Activated CD4-positive, alpha-beta memory T cell treated with anti-CD3 and anti-CD28 coated beads for 36 hours (primary cell): ENCODE data around the gene AGO4. TPM values are rescaled to one million over a fixed set of nuclear protein-coding genes. Genes with fewer than 3 reads are reported as not detected.
A peak's percentile ranks its signal among the peaks of the same experiment; 100 is the strongest.
"Not testable (repeated sequence)": the region's sequence is repeated elsewhere in the genome, so short reads cannot be mapped to it uniquely, and the experiment has no call there.

ENCODE experiments used
- CTCF ChIA-PET: fragments of 350-600 bp; sonication (Branson Sonifier 250); formaldehyde crosslinking; loops from one replicate; lab custom pipeline; 2021; ENCODE audit warnings: antibody characterized with exemption, inconsistent platforms; lab: Charles Lee
- POLR2A ChIA-PET: fragments of 350-600 bp; sonication (Branson Sonifier 250); formaldehyde crosslinking; loops from one replicate; lab custom pipeline; 2021; ENCODE audit warnings: antibody characterized with exemption; lab: Charles Lee
- DNase-seq: peaks from one replicate; pipeline ENCODE4 v3.0.0-alpha.2; 2020
- H3K27ac Mint-ChIP-seq: one replicate; pipeline ENCODE4 v1.8.0; 2021; ENCODE audit warnings: mixed read lengths
- H3K27me3 Mint-ChIP-seq: one replicate; pipeline ENCODE4 v1.8.0; 2021; ENCODE audit warnings: mixed read lengths
- H3K36me3 Mint-ChIP-seq: one replicate; pipeline ENCODE4 v1.8.0; 2021; ENCODE audit warnings: mixed read lengths
- H3K4me1 Mint-ChIP-seq: one replicate; pipeline ENCODE4 v1.8.0; 2021; ENCODE audit warnings: low read depth, mixed read lengths
- H3K4me3 Mint-ChIP-seq: one replicate; pipeline ENCODE4 v1.8.0; 2021; ENCODE audit warnings: mild to moderate bottlenecking, mixed read lengths
- H3K9me3 Mint-ChIP-seq: one replicate; pipeline ENCODE4 v1.8.0; 2021; ENCODE audit warnings: mixed read lengths
- intact Hi-C: fragments of 100-400 bp; cut with micrococcal nuclease; formaldehyde crosslinking; loops from one replicate; pipeline ENCODE4 v1.15.1; 2023
- total RNA-seq, 2 experiments: library from RNA; stranded (reverse); gene quantifications; one replicate each; pipeline ENCODE4 v1.2.3, GENCODE V29; 2021

Gene AGO4
- total RNA-seq, 2 experiments from 2014 or later, result 5.1 to 6.0 TPM

DNA sequence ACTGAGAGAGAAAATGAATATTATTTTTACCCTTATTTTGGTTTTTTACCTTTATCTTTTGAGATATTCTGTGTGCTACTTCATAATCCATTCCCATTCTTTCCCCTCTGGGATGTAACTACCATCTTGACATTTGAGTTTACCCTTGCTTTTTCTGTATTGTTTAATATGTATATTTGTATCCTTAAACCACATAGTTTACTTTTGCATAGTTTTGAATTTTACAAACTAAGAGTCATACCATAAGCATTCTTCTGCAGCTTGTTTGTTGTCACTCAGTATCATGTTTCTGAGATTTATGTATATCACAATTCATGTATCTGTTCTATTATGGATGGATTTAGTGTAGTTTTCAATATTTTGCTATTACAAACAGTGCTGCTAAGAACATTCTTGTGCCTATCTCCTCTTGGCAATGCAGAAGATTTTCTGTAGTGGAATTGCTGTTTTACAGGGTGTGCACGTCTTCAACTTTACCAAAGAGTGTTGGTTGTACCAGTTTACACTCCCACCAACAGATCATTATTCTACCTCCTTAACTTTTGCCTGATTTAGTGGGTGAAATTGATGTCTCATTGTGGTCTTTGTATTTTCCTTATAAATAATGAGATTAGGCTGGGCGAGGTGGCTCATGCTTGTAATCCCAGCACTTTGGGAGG lies 63.0 kb downstream of the AGO4 start:
- Mint-ChIP-seq H3K9me3 (no peaks in the 10 kb centered on the region), H3K36me3 (no peaks in the 10 kb centered on the region), H3K4me3 (no peak overlapping the region), H3K27ac (no peak overlapping the region), H3K27me3 (no peaks in the 10 kb centered on the region), H3K4me1 (no peaks in the 10 kb centered on the region)
- intact Hi-C loops, result no loop called here
- POLR2A ChIA-PET, result no interaction called here
- DNase-seq, result no peak
- CTCF ChIA-PET, result no interaction called here

DNA sequence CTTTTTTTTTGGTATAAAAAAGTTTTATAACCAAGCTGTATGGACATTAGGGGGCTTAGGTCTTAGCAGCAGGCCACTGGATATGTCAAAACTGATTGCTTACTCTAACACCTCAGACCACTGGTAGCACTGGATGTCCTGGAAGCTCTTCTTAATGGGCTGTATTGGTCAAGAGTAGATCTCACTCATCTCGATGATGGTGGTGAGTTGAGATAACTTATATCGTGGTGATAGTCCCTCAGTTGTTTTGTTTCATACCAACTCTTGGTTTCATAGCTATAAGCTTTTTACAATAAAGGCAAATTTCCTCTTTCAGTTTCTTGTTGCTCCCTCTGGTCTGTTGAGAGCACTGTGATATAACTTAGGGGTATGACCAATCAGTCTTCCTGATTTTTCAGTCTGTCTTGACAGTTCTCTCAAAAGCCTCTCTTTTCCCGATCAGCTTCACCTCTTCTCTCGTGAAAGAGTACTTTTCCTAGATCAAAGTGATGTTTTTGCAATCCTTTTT lies 65.5 kb downstream of the AGO4 start:
- no peaks in the 10 kb centered on the region for H3K36me3 Mint-ChIP-seq
- CTCF ChIA-PET, result interaction anchor here (2.9 kb wide), 1 partner anchor 10 kb away, joined by 14 read pairs; the partner anchor contains the start of gene AGO1

DNA sequence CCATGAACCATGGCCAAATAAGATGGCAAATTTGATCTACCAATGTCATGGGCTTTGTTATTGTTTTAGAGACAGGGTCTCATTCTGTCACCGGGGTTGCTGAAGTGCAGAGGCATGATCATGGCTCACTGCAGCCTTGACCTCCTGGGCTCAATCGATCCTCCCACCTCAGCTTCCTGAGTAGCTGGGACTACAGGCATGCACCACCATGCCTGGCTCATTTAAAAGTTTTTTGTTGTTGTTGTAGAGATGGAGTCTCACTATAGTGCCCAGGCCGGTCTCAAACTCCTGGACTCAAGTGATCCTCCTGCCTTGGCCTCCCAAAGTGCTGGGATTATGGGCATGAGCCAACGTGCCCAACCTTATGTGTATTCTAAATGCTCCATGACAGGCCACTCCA lies 66.3 kb downstream of the AGO4 start:
- DNase-seq, H3K9me3 Mint-ChIP-seq, H3K4me1 Mint-ChIP-seq, H3K27ac Mint-ChIP-seq, POLR2A ChIA-PET, H3K36me3 Mint-ChIP-seq, intact Hi-C loops, H3K4me3 Mint-ChIP-seq, H3K27me3 Mint-ChIP-seq: not testable (repeated sequence)
- CTCF ChIA-PET, result interaction anchor here (2.9 kb wide), 1 partner anchor 9 kb away, joined by 14 read pairs; the partner anchor contains the start of gene AGO1

More for the DNA sequence above, 65.5 kb downstream of the AGO4 start:
- DNase-seq, result no peak
- H3K9me3 Mint-ChIP-seq, result no peaks in the 10 kb centered on the region
- H3K4me3 Mint-ChIP-seq, result no peak overlapping the region
- no peaks in the 10 kb centered on the region for H3K27me3 Mint-ChIP-seq
- no peak overlapping the region for H3K27ac Mint-ChIP-seq
- H3K4me1 Mint-ChIP-seq, result no peaks in the 10 kb centered on the region
- intact Hi-C loops, result no loop called here
- POLR2A ChIA-PET, result no interaction called here

DNA sequence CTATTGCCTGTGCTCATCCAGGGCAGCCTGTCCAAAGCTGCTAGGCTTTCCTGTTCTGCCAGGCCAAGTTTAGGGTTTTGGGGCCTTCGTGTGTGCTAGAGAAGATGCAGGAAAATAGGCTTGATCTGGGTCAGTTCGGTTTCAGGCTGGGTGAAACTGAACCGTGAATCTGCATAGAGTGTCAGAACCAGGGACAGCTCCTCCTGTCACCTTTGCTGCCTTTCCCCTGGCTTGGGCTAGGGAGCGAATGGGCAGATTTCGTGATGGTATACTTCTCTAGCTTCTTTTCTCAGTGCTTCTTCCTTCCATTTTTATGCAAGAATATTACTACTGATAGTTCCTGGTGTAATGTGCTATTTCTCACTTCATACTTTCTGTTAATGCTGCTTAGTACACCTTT lies 69.2 kb downstream of the AGO4 start:
- intact Hi-C loops, result no loop called here
- CTCF ChIA-PET, result no interaction called here
- no peaks in the 10 kb centered on the region for H3K27me3 Mint-ChIP-seq

DNA sequence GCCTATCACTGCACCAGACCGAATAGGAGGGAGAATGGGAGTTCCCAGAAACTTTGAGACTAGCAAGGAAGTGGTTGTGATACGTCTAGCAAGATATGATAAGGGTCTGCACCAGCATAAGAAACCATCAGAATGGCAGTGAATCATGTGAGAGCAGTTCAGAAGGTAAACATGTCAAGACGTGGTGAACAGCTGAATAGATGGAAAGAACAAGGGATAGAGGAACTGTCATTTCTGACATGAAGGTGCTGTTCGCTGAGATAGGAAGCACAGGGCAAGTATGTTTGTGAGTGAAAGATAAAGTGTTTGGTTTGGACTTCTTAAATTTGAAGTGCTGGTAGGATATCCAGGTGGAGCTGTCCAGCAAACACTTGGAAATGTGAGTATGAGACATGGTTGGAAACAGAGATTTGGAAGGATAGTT lies 74.0 kb downstream of the AGO4 start:
- H3K27ac Mint-ChIP-seq, result no peak overlapping the region
- no peak for DNase-seq
- peaks cover 38% of the 10 kb centered on the region for H3K4me1 Mint-ChIP-seq
- intact Hi-C loops, result loop anchor here (2.0 kb wide), 1 partner anchor 207 kb away; the partner anchor contains the start of gene ADPRS
- H3K27me3 Mint-ChIP-seq, result no peaks in the 10 kb centered on the region
- H3K36me3 Mint-ChIP-seq, result no peaks in the 10 kb centered on the region
- H3K9me3 Mint-ChIP-seq, result no peaks in the 10 kb centered on the region
- ChIA-PET CTCF (interaction anchor here (1.0 to 3.1 kb wide), 8 partner anchors 8 to 343 kb away, joined by 3 to 17 read pairs (median 8); partner anchors contain the start of genes AGO3 and CLSPN), POLR2A (no interaction called here)
- no peak overlapping the region for H3K4me3 Mint-ChIP-seq

More for the DNA sequence above, 69.2 kb downstream of the AGO4 start:
- Mint-ChIP-seq H3K4me3 (no peak overlapping the region), H3K9me3 (no peaks in the 10 kb centered on the region), H3K27ac (no peak overlapping the region), H3K4me1 (peaks cover 3% of the 10 kb centered on the region), H3K36me3 (no peaks in the 10 kb centered on the region)
- POLR2A ChIA-PET, result no interaction called here
- no peak for DNase-seq

DNA sequence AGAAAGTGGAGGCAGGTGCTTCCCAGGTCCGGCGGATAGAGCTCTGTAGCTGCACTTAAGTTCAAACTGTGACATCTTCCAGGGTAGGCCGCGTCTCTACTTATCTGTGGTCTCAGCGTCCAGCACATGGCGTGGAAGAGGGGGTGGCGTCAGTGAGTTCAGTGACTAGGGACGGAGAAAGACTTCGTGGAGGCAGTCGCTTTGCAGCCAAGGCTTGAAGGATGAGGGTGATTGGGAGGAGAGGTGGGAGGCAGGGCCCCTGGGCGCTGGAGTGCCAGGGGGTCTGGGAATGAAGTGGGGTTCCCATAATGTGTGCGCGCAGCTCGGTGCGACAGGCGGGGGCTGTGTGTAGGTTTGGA lies 74.7 kb downstream of the AGO4 start:
- Mint-ChIP-seq H3K4me1 (peaks cover 43% of the 10 kb centered on the region), H3K4me3 (peak overlapping the region; percentile 54), H3K36me3 (no peaks in the 10 kb centered on the region), H3K27ac (no peak overlapping the region), H3K27me3 (no peaks in the 10 kb centered on the region), H3K9me3 (no peaks in the 10 kb centered on the region)
- POLR2A ChIA-PET, result interaction anchor here (1.4 to 1.8 kb wide), 2 partner anchors 48 to 114 kb away, joined by 3 to 9 read pairs; partner anchors contain the start of gene AGO3
- intact Hi-C loops, result loop anchor here (2.0 kb wide), 1 partner anchor 206 kb away; the partner anchor contains the start of gene ADPRS
- CTCF ChIA-PET, result interaction anchor here (0.8 to 3.1 kb wide), 14 partner anchors 9 to 211 kb away, joined by 3 to 17 read pairs (median 6); partner anchors contain the start of genes AGO3 and CLSPN
- no peak for DNase-seq

DNA sequence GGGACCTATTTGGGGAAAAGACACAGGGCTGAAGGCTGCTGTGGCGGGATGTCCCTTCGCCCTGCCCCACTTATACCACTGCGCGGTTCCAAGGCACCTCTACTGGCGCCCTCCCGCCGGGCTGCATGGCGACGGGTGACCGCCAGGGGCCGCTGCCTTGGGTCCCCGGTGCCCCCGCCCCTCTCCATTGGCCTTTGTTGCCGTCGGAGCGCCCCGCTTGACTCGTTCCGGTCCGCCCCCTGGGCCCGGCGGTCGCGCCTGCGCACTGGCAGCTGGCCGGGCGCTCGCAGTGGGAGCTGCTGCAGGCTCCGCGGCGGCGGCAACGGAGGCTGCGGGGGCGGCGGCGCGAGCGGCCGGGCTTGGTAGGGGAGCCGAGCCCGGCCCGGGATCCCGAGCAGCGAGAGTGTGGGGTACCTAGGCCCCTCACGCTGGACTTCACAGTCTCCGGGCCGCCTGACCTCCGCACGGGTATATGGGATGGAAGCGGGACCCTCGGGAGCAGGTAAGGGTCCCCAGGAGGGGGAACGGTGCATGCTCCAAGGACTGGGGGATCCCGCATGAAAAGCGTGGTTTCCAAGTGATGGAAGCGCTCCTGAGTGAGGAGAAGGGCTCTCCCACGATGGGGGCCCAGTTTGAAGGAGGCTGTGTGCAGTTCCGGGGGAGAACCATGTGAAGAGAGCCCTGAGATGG lies 75.3 kb downstream of the AGO4 start, which contains the start of gene AGO1:
AGO1 (plus strand) TSS at position 265 of the 690 bp plus-strand sequence; CDS start at position 478, 213 bp downstream.
- H3K27me3 Mint-ChIP-seq, result no peaks in the 10 kb centered on the region
- peak within 1 kb of the TSS; percentile 92 for H3K4me3 Mint-ChIP-seq
- H3K4me1 Mint-ChIP-seq, result peaks cover 46% of the 10 kb centered on the region
- no peaks in the 10 kb centered on the region for H3K36me3 Mint-ChIP-seq
- POLR2A ChIA-PET, result interaction anchor here (0.6 to 1.8 kb wide), 3 partner anchors 48 to 114 kb away, joined by 3 to 9 read pairs (median 3); partner anchors contain the start of gene AGO3
- intact Hi-C loops, result loop anchor here (1.0 to 2.0 kb wide), 2 partner anchors 48 to 206 kb away; partner anchors contain the start of genes ADPRS and AGO3
- H3K27ac Mint-ChIP-seq, result peak within 1 kb of the TSS; percentile 61
- H3K9me3 Mint-ChIP-seq, result no peaks in the 10 kb centered on the region
- peak; percentile 98 for DNase-seq
- CTCF ChIA-PET, result interaction anchor here (0.6 to 3.1 kb wide), 29 partner anchors 9 to 953 kb away, joined by 3 to 17 read pairs (median 4); partner anchors contain the start of genes AGO3 and CLSPN

DNA sequence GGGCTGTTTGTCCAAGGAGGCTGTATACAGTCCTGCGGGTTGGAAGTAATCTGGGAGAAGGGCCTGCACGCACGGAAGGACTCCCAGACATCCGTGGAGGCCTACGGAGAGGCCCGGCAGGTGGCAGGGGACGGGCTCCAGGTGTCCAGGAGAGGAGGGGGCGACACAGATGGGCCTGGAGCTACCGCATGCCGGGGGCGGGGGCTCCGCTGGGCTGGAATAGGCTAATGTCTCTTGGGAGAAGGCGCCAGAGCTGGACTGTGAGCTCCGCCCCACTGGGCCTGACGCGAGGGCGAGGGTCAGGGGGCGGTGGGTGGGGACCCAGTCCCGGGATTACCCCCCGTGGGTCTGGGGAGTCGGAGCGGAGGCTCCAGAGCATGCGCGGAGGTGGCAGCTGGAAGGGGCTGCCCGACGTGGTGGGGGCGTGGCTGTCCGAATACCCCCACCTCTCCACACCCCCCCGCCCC lies 75.9 kb downstream of the AGO4 start:
- Mint-ChIP-seq H3K9me3 (no peaks in the 10 kb centered on the region), H3K4me3 (peak overlapping the region; percentile 92), H3K27me3 (no peaks in the 10 kb centered on the region), H3K4me1 (peaks cover 46% of the 10 kb centered on the region), H3K36me3 (peaks cover 3% of the 10 kb centered on the region), H3K27ac (peak overlapping the region; percentile 61)
- CTCF ChIA-PET, result interaction anchor here (0.6 to 3.1 kb wide), 29 partner anchors 8 to 954 kb away, joined by 3 to 17 read pairs (median 4); partner anchors contain the start of genes AGO3 and CLSPN
- intact Hi-C loops, result loop anchor here (1.0 to 2.0 kb wide), 2 partner anchors 48 to 205 kb away; partner anchors contain the start of genes ADPRS and AGO3
- DNase-seq, result peak; percentile 57
- POLR2A ChIA-PET, result interaction anchor here (0.6 to 1.8 kb wide), 3 partner anchors 47 to 115 kb away, joined by 3 to 9 read pairs (median 3); partner anchors contain the start of gene AGO3

DNA sequence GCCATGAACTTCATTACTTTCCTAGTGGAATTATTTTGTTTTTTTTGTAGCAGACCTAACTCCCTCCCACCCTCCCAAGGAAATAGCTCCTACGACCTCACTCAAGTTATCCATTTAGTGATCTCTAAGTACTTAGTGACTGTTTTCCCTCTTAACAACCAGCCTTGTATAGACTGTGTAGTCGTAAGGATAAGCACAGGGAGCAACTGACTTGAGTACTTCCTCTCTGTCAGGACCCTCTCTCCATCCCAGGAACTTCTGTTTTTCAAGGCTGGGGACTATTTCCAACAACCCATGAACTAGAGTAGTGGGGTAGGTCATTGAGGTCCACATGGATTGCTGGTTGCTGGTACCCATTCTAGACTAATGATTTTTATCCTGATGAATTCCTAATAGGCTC lies 77.1 kb downstream of the AGO4 start:
- no peaks in the 10 kb centered on the region for H3K27me3 Mint-ChIP-seq
- DNase-seq, result no peak
- no peaks in the 10 kb centered on the region for H3K9me3 Mint-ChIP-seq
- ChIA-PET CTCF (no interaction called here), POLR2A (no interaction called here)
- peaks cover 6% of the 10 kb centered on the region for H3K36me3 Mint-ChIP-seq
- no peak overlapping the region for H3K4me3 Mint-ChIP-seq
- intact Hi-C loops, result no loop called here
- H3K27ac Mint-ChIP-seq, result no peak overlapping the region
- H3K4me1 Mint-ChIP-seq, result peaks cover 46% of the 10 kb centered on the region

DNA sequence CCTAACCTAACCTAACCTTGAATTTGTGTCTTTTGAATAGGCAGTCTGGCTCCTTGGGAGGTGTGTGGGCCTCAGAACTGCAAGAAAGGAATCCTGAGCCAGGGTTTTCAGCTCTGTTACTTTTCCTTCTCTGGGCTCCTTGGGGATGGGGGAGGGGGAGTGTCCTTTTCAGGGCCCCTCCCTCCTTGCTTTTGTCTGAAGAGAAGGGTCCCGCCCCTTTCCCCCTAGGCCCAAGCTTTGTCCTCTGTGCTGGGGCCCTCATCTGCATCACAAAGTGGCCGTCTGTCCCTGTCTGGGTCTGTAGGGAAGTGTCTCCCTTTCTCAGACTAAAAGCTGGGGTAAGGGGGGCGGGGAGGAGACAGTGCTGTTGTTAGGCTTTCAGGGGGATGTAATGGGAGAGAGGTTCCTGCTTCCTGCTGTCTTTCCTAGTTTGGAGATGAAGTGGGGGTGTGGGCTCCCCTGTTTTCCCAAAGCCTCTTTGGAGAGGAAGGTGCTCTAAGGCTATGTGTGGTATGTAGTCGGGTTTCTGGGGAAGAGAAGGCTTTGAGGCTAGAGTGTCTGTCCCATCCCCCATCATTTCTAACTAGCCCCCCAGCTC lies 78.2 kb downstream of the AGO4 start:
- no peak overlapping the region for H3K4me3 Mint-ChIP-seq
- peaks cover 7% of the 10 kb centered on the region for H3K36me3 Mint-ChIP-seq
- no peaks in the 10 kb centered on the region for H3K27me3 Mint-ChIP-seq
- peaks cover 46% of the 10 kb centered on the region for H3K4me1 Mint-ChIP-seq
- ChIA-PET POLR2A (no interaction called here), CTCF (no interaction called here)
- H3K27ac Mint-ChIP-seq, result no peak overlapping the region
- no peak for DNase-seq
- intact Hi-C loops, result no loop called here
- no peaks in the 10 kb centered on the region for H3K9me3 Mint-ChIP-seq

DNA sequence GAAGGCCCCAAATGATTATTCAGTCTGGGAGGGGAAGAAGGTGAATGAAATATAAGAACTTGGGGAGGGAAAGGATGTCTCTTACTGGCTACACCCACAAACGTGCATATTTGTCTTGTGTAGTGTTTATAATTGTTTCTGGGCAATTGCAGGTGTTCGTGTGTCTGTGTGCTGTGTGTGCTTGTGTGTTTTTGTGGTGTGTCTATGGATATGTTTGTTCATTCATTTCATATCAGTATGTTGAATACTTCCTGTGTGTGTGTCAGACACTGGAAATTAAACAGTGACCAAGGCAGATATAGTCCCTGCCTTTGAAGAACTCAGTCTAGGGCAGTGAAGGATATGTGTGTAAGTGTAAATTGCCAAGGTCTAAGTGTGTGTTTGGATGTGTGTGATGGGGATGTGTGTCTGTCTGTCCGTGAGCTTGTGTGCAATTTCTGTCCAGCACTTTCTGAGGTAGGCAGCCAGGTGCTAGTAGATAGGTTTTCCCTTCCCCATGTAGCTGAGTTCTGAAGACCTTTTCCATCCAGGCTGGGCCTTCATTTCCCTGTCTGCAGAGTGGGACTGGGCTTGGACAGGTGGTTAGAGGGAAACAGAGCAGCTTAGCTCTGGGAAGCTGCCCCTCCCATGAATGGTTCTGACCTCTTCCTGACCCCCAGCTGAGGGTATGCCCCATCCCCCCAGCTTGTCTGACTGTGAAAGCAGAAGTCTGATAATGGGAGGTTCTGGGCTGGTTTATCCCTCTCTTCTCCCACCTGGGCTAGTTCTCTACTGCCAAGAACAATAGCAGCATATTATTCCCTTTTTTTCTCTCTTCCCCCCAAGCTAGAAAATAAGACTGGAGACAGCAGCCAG lies 79.0 kb downstream of the AGO4 start:
- Mint-ChIP-seq H3K9me3 (no peaks in the 10 kb centered on the region), H3K36me3 (peaks cover 8% of the 10 kb centered on the region), H3K27me3 (no peaks in the 10 kb centered on the region), H3K4me3 (no peak overlapping the region), H3K4me1 (peaks cover 44% of the 10 kb centered on the region), H3K27ac (no peak overlapping the region)
- POLR2A ChIA-PET, result no interaction called here
- no peak for DNase-seq
- CTCF ChIA-PET, result no interaction called here
- intact Hi-C loops, result no loop called here
